Ascending aorta (tissue), 2 donors: ENCODE data around the gene TTC8. TPM values are rescaled to one million over a fixed set of nuclear protein-coding genes. Genes with fewer than 3 reads are reported as not detected.
A peak's percentile ranks its signal among the peaks of the same experiment; 100 is the strongest.
"Not testable (repeated sequence)": the region's sequence is repeated elsewhere in the genome, so short reads cannot be mapped to it uniquely, and the experiment has no call there.

Source experiments
- DNase-seq, 2 donors: peaks; one replicate each; pipeline ENCODE4 v3.0.0-alpha.2; 2019; ENCODE audit warnings: low spot score in 2 of 2
- H3K27ac ChIP-seq, 2 donors: fragments of 200-600 bp; sonication (generic); one replicate each; pipeline ENCODE4 v1.5.1; 2016 to 2017; ENCODE audit warnings: mild to moderate bottlenecking in 1 of 2
- H3K27me3 ChIP-seq: fragments of 200-600 bp; sonication (generic); one replicate; pipeline ENCODE4 v1.5.1; 2017
- H3K36me3 ChIP-seq, 2 donors: fragments of 200-600 bp; sonication (generic); one replicate each; pipeline ENCODE4 v1.5.1; 2016
- H3K4me1 ChIP-seq, 2 donors: fragments of 200-600 bp; sonication (generic); one replicate each; pipeline ENCODE4 v1.5.1; 2016 to 2017; ENCODE audit warnings: mild to moderate bottlenecking in 1 of 2
- H3K4me3 ChIP-seq, 2 donors: fragments of 200-600 bp; sonication (generic); one replicate each; pipeline ENCODE4 v1.5.1; 2016 to 2017; ENCODE audit warnings: mild to moderate bottlenecking in 1 of 2
- H3K9me3 ChIP-seq, 2 donors: fragments of 200-600 bp; sonication (generic); one replicate each; pipeline ENCODE4 v1.5.1; 2016
- intact Hi-C: fragments of 100-400 bp; cut with DNase I; formaldehyde crosslinking; loops from one replicate; pipeline ENCODE4 v1.15.1; 2023
- total RNA-seq: library from RNA; depleted of rRNA; stranded (reverse); fragments of >200 nt; gene quantifications from one replicate; pipeline ENCODE4 v1.1.0, GENCODE V29; 2016
- TF ChIP-seq, protein P1 (sequence below), 3 experiments: fragments of 200-600 bp in 2 of 3; fragments of 450-650 bp in 1 of 3; sonication (generic) in 2 of 3; IDR thresholded peaks; one replicate each; pipeline ENCODE4 v1.5.1; 2016 to 2019; ENCODE audit warnings: antibody characterized with exemption in 3 of 3, mild to moderate bottlenecking in 1 of 3, moderate library complexity in 1 of 3

Gene TTC8
- total RNA-seq, 1 donor from 2014 or later: 24.4 TPM

GRCh38 chr14:88818018-88818417 lies 6.4 kb upstream of the TTC8 start:
- H3K9me3 ChIP-seq: no peaks in the 10 kb centered on the region
- H3K4me1 ChIP-seq: no peaks in the 10 kb centered on the region
- TF ChIP-seq, protein P1, sequence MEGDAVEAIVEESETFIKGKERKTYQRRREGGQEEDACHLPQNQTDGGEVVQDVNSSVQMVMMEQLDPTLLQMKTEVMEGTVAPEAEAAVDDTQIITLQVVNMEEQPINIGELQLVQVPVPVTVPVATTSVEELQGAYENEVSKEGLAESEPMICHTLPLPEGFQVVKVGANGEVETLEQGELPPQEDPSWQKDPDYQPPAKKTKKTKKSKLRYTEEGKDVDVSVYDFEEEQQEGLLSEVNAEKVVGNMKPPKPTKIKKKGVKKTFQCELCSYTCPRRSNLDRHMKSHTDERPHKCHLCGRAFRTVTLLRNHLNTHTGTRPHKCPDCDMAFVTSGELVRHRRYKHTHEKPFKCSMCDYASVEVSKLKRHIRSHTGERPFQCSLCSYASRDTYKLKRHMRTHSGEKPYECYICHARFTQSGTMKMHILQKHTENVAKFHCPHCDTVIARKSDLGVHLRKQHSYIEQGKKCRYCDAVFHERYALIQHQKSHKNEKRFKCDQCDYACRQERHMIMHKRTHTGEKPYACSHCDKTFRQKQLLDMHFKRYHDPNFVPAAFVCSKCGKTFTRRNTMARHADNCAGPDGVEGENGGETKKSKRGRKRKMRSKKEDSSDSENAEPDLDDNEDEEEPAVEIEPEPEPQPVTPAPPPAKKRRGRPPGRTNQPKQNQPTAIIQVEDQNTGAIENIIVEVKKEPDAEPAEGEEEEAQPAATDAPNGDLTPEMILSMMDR (IDR thresholded peaks at IDR 0.05): no peak
- DNase-seq: no peak
- no peaks in the 10 kb centered on the region for H3K36me3 ChIP-seq
- no peak overlapping the region for H3K27ac ChIP-seq
- H3K4me3 ChIP-seq: no peak overlapping the region
- intact Hi-C loops: no loop called here
- H3K27me3 ChIP-seq: no peaks in the 10 kb centered on the region

- intact Hi-C loops: loop anchor here (10.0 kb wide), 1 partner anchor 1585 kb away; no protein-coding TSS in a partner anchor
- H3K4me3 ChIP-seq, H3K4me1 ChIP-seq, H3K9me3 ChIP-seq, H3K36me3 ChIP-seq, H3K27ac ChIP-seq, H3K27me3 ChIP-seq, DNase-seq: not testable (repeated sequence)
Observed at GRCh38 chr14:88819674-88820073, 4.8 kb upstream of the TTC8 start.

GRCh38 chr14:88821378-88821777 lies 3.1 kb upstream of the TTC8 start:
- intact Hi-C loops: loop anchor here (10.0 kb wide), 1 partner anchor 1583 kb away; no protein-coding TSS in a partner anchor
- Histone ChIP-seq H3K27me3 (no peaks in the 10 kb centered on the region), H3K4me1 (no peaks in the 10 kb centered on the region), H3K4me3 (no peak overlapping the region), H3K27ac (no peak overlapping the region), H3K9me3 (no peaks in the 10 kb centered on the region), H3K36me3 (no peaks in the 10 kb centered on the region)
- TF ChIP-seq, protein P1 (IDR thresholded peaks at IDR 0.05): no peak
- no peak for DNase-seq

GRCh38 chr14:88821888-88822287 lies 2.6 kb upstream of the TTC8 start:
- H3K27ac ChIP-seq: no peak overlapping the region
- H3K4me3 ChIP-seq: no peak overlapping the region
- no peaks in the 10 kb centered on the region for H3K9me3 ChIP-seq
- H3K4me1 ChIP-seq: no peaks in the 10 kb centered on the region
- no peaks in the 10 kb centered on the region for H3K36me3 ChIP-seq
- TF ChIP-seq, protein P1 (IDR thresholded peaks at IDR 0.05): no peak
- no peaks in the 10 kb centered on the region for H3K27me3 ChIP-seq
- intact Hi-C loops: loop anchor here (10.0 kb wide), 1 partner anchor 1583 kb away; no protein-coding TSS in a partner anchor
- DNase-seq: no peak

DNA sequence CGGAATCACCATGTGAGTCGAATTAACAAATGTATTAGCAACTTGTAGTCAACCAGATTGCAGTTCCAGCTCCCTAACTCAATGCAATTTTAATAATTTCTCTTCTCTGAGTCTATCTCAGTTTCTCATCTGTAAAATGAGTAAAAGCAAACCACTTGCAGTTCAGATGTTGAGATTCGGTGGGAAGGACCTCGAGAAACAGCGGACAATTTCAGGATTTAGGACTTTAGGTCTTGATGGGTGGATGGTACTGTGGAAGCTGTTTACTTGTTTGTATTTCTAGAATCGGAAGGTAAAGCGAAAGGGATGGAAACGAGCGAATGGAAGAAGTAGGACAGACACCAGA lies 510 bp upstream of the TTC8 start:
- intact Hi-C loops: loop anchor here (2.0 to 10.0 kb wide), 2 partner anchors 1133 to 1581 kb away; no protein-coding TSS in a partner anchor
- TF ChIP-seq, protein P1 (IDR thresholded peaks at IDR 0.05): no peak
- peak overlapping the region; percentile 72 for H3K27ac ChIP-seq
- H3K4me3 ChIP-seq: peak overlapping the region; percentile 71 to 78
- H3K9me3 ChIP-seq: no peaks in the 10 kb centered on the region
- DNase-seq: no peak
- no peaks in the 10 kb centered on the region for H3K27me3 ChIP-seq
- no peaks in the 10 kb centered on the region for H3K4me1 ChIP-seq
- H3K36me3 ChIP-seq: no peaks in the 10 kb centered on the region

GRCh38 chr14:88825078-88825458 lies 617 bp downstream of the TTC8 start:
- Histone ChIP-seq H3K4me3 (peak overlapping the region; percentile 71 to 78), H3K27me3 (no peaks in the 10 kb centered on the region), H3K4me1 (peaks cover 0 to 6% of the 10 kb centered on the region in 2 donors), H3K36me3 (no peaks in the 10 kb centered on the region), H3K27ac (peak overlapping the region; percentile 72), H3K9me3 (no peaks in the 10 kb centered on the region)
- DNase-seq: no peak
- TF ChIP-seq, protein P1 (IDR thresholded peaks at IDR 0.05): no peak
- intact Hi-C loops: loop anchor here (2.0 to 10.0 kb wide), 2 partner anchors 1132 to 1580 kb away; no protein-coding TSS in a partner anchor
